HG02759 (cell line): ENCODE measurements around the gene NALCN.

Experiments
- ATAC-seq: cut with Tn5 transposase; IDR thresholded peaks from one replicate; pipeline ENCODE4 v1.9.1; 2021; ENCODE audit warnings: mild to moderate bottlenecking, moderate library complexity; ENCODE audit not compliant: unreplicated experiment

Gene NALCN

GRCh38 chr13:101144808-101145419 lies 271.4 kb downstream of the NALCN start:
- ATAC-seq: peak; percentile 80

- ATAC-seq: no peak
These were observed 275.4 kb downstream of the NALCN start for GRCh38 chr13:101140936-101141335.

GRCh38 chr13:101140087-101140770 lies 276.1 kb downstream of the NALCN start:
- ATAC-seq: no peak

GRCh38 chr13:101139081-101139480 lies 277.2 kb downstream of the NALCN start:
- ATAC-seq: no peak

GRCh38 chr13:101127741-101128353 lies 288.5 kb downstream of the NALCN start:
- ATAC-seq: peak; percentile 77

- ATAC-seq: no peak
These were observed 293.3 kb downstream of the NALCN start for GRCh38 chr13:101123028-101123427.

GRCh38 chr13:101121608-101122007 lies 294.7 kb downstream of the NALCN start:
- ATAC-seq: no peak

GRCh38 chr13:101120007-101120406 lies 296.3 kb downstream of the NALCN start:
- no peak for ATAC-seq

GRCh38 chr13:101116826-101117225 lies 299.5 kb downstream of the NALCN start:
- no peak for ATAC-seq

GRCh38 chr13:101116341-101116740 lies 300.0 kb downstream of the NALCN start:
- no peak for ATAC-seq

- ATAC-seq: no peak
These were observed 300.5 kb downstream of the NALCN start for GRCh38 chr13:101115762-101116171.

GRCh38 chr13:101111894-101112293 lies 304.4 kb downstream of the NALCN start:
- ATAC-seq: no peak

- no peak for ATAC-seq
These were observed 307.3 kb downstream of the NALCN start for GRCh38 chr13:101109005-101109404.

GRCh38 chr13:101098873-101099272 lies 317.4 kb downstream of the NALCN start:
- no peak for ATAC-seq

GRCh38 chr13:101092985-101093384 lies 323.3 kb downstream of the NALCN start:
- no peak for ATAC-seq

GRCh38 chr13:101090287-101090686 lies 326.0 kb downstream of the NALCN start:
- no peak for ATAC-seq

GRCh38 chr13:101085551-101085950 lies 330.8 kb downstream of the NALCN start:
- no peak for ATAC-seq

- no peak for ATAC-seq
These were observed 333.9 kb downstream of the NALCN start for GRCh38 chr13:101082441-101082840.

- no peak for ATAC-seq
These were observed 335.7 kb downstream of the NALCN start for GRCh38 chr13:101080616-101081015.

GRCh38 chr13:101065329-101065728 lies 351.0 kb downstream of the NALCN start:
- ATAC-seq: no peak

GRCh38 chr13:101059793-101060192 lies 356.5 kb downstream of the NALCN start:
- ATAC-seq: no peak

GRCh38 chr13:101058841-101059240 lies 357.5 kb downstream of the NALCN start:
- ATAC-seq: no peak
